ENCODE measurements around the gene SAMD13. TPM values are rescaled to one million over a fixed set of nuclear protein-coding genes. Genes with fewer than 3 reads are reported as not detected.

Gene SAMD13
- total and polyA plus RNA-seq, 2 of the 4 experiments (the other 2 are of a cell fraction): 0.27 to 0.36 TPM

- ChIA-PET CTCF (interaction anchor here (0.6 to 1.0 kb wide), 6 partner anchors 23 to 723 kb away, joined by 3 to 6 read pairs (median 4); partner anchors contain the start of gene PRKACB), POLR2A (ENCODE audit: unreplicated experiment) (interaction anchor here (0.6 kb wide), 1 partner anchor 380 kb away, joined by 4 read pairs; no protein-coding TSS in a partner anchor)
- H3K14ac ChIP-seq (replicated peaks; ENCODE audit: low read depth, low read length): no peak overlapping the region; the same call in 1 of the 2 replicates
- H3K36me3 ChIP-seq (ENCODE audit: control insufficient read depth, insufficient read depth, low read length): no peaks in the 10 kb centered on the region
- H3K4me1 ChIP-seq (ENCODE audit: control insufficient read depth, insufficient read depth, low read length): peaks cover 17% of the 10 kb centered on the region
- H2BK20ac ChIP-seq (ENCODE audit: low read depth, low read length): no peak overlapping the region; the same call in 1 of the 2 replicates
- ATAC-seq (ENCODE audit: low read depth): no peak
- BruUV-seq (replicated peaks): no TSS peak
- DNase-seq: no peak
- H3K4ac ChIP-seq (ENCODE audit: low read depth, low read length): no peak overlapping the region
- peak overlapping the region in 1 of 2 experiments; percentile 44; a peak in 2 of 4 replicates for H4K8ac ChIP-seq (ENCODE audit: low read depth in 2 of 2, low read length in 2 of 2)
- no peak overlapping the region for H2BK15ac ChIP-seq (ENCODE audit: low read depth, low read length)
- H3K4me3 ChIP-seq (ENCODE audit: insufficient read depth, low read depth, low read length): no peak overlapping the region
- dilution Hi-C loops (cut with HindIII; ENCODE audit: low sequenced_read_pairs, unreplicated experiment): no loop called here
- no peak overlapping the region for H2AFZ ChIP-seq (replicated peaks; ENCODE audit: low read length, poor library complexity)
- H2BK5ac ChIP-seq (ENCODE audit: low read depth, low read length, poor library complexity, severe bottlenecking): peak overlapping the region; percentile 85
- no peaks in the 10 kb centered on the region for H4K20me1 ChIP-seq (ENCODE audit: insufficient read depth, low read length)
- H3K23ac ChIP-seq (ENCODE audit: low read depth, low read length): no peak overlapping the region
- H3K56ac ChIP-seq (ENCODE audit: extremely low read depth, insufficient read depth, low read length): no peak overlapping the region; the same call in 1 of the 2 replicates
- H4K5ac ChIP-seq (ENCODE audit: low read depth, low read length): no peak overlapping the region; the same call in 1 of the 2 replicates
- H3K9me3 ChIP-seq (ENCODE audit: control insufficient read depth, insufficient read depth, low read length): no peaks in the 10 kb centered on the region
- H2BK120ac ChIP-seq (ENCODE audit: low read depth, low read length): peak overlapping the region; percentile 11; the same call in 1 of the 2 replicates
- no peak overlapping the region; the same call in 1 of the 2 replicates for H3K9ac ChIP-seq (ENCODE audit: low read depth, low read length)
- no peak overlapping the region for H3K18ac ChIP-seq (ENCODE audit: low read depth, low read length)
- intact Hi-C loops (cut with micrococcal nuclease): loop anchor here (2.0 to 10.0 kb wide), 4 partner anchors 75 to 453 kb away; no protein-coding TSS in a partner anchor
- no peak overlapping the region for H4K91ac ChIP-seq (ENCODE audit: insufficient read depth, low read depth, low read length)
- H3K27ac ChIP-seq (ENCODE audit: insufficient read depth, low read length): no peak overlapping the region
- no peaks in the 10 kb centered on the region for H3K27me3 ChIP-seq (ENCODE audit: control insufficient read depth, insufficient read depth, low read length)
- TF ChIP-seq CHD1 (IDR thresholded peaks at IDR 0.05; ENCODE audit: low read depth, low read length) (no peak), SMC3 (IDR thresholded peaks at IDR 0.05; ENCODE audit: low read depth, low read length) (no peak), ELK1 (IDR thresholded peaks at IDR 0.05; ENCODE audit: borderline replicate concordance, low read depth, low read length) (no peak), RFX5 (IDR thresholded peaks at IDR 0.05; ENCODE audit: low read depth, low read length) (no peak), FOS (IDR thresholded peaks at IDR 0.05; ENCODE audit: low read depth, low read length) (no peak)
- in situ Hi-C loops (cut with MboI; ENCODE audit: low sequenced_read_pairs): no loop called here
- H2AK9ac ChIP-seq (replicated peaks; ENCODE audit: low read depth, low read length, poor library complexity): no peak overlapping the region
- peak overlapping the region; percentile 60; the same call in 1 of the 2 replicates for H3K4me2 ChIP-seq (ENCODE audit: low read depth, low read length)
- H3K9me1 ChIP-seq (ENCODE audit: insufficient read depth, low read length): peaks cover 4% of the 10 kb centered on the region
- peaks cover 0 to 14% of the 10 kb centered on the region in 2 experiments; a peak in 2 of 4 replicates for H3K79me1 ChIP-seq (ENCODE audit: low read depth in 1 of 2, low read length in 2 of 2)
- WGBS, 2 experiments (ENCODE audit: extremely low coverage in 2 of 2, insufficient read length in 1 of 2): no CpG with 5 or more reads among the region's 6 CpGs
- H2AK5ac ChIP-seq (ENCODE audit: low read depth, low read length): no peak overlapping the region
These were observed 377 bp downstream of the SAMD13 start for GRCh38 chr1:84301785-84302385.
